GM18873 (cell line): ENCODE measurements around the gene PCP4.

Source experiments
- ATAC-seq: cut with Tn5 transposase; IDR thresholded peaks from one replicate; pipeline ENCODE4 v1.9.1; 2021; ENCODE audit warnings: mild to moderate bottlenecking, moderate library complexity, moderate number of reproducible peaks; ENCODE audit not compliant: unreplicated experiment, low FRiP score

Gene PCP4

DNA sequence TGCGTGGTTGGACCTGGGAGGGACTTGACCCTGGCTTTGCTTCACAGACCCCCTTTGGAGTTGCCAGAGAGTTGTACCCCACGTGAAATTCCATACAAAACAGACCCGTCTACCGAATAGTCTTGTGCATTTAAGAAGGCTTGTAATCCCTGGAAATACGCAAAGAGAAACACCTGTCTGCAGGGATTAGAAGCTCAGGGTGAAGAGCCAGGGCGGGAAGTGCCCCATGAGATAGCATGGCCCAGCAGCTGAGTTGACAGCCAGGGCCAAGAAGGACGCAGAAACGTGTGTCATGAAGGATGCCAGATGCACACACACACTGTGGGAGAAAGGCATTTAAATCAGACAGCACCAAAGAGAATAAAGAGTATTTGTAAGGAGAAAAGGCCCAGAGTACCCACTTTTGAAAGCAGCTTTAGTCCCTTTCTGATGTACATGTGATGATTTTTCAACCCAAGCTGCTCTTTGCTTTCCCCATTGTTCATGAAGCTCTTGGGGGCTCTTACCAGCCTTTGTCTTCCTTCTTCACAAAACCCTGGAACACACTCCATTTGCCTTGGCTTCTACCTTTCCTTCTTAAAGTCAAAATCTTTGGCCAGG, 46.6 kb downstream of the PCP4 start:
- ATAC-seq, result no peak

DNA sequence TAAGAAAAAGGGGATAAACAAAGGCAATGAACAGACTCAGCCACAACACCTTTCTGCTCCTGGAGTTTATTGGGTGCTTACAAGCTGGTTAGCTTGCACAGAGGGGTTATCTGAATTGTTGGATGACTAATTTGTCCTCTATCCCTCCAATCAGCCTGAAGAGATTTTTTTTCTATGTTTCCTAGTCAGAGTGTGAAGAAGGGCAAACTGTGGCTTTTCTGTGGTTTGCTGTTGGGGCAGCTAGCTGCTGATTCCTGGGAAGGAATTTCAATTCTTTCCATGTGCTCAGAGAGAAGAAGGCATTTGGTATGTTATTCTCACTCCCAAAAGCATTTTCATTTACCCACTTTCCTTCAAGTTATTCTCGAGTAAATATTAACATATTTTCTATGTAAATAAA, 48.6 kb downstream of the PCP4 start:
- no peak for ATAC-seq

DNA sequence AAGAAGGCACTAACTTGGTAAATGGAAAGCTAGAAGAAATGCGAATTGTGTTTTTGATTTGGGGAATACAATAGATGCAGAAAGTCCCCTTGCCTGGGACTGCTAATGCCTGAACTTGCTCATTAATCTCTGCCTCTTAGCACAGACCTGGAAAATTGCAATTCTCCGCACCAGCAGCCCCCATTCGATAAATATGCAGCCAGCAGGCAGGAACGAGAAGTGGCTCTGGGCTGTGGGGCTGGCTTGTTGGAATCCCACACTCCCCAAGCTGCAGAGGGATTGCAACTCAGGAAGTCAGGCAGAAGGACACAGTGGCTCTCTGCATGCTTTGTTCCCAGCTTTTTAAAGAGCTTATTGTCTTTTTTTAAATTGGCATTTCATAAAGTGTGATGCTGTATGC, 51.3 kb downstream of the PCP4 start:
- no peak for ATAC-seq

DNA sequence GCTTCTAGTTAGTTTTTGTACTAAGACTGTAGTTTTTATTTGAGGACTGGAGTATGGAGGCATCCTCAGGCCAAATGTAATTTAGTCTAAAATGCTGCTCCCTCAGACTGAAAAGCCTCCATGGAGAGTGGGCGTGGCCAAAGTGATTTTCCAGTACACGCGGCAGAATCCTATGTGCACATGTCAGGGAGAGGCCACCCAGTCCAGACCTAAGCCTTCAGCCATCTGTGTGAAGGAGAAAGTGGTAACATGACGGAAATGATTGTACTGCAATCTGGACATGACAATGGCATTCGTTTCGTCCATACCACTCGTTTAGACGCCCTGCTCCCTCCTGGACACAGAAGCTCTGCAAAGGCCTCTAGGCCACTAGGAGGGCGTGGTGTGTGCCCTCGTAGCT, 56.2 kb downstream of the PCP4 start:
- ATAC-seq, result no peak

DNA sequence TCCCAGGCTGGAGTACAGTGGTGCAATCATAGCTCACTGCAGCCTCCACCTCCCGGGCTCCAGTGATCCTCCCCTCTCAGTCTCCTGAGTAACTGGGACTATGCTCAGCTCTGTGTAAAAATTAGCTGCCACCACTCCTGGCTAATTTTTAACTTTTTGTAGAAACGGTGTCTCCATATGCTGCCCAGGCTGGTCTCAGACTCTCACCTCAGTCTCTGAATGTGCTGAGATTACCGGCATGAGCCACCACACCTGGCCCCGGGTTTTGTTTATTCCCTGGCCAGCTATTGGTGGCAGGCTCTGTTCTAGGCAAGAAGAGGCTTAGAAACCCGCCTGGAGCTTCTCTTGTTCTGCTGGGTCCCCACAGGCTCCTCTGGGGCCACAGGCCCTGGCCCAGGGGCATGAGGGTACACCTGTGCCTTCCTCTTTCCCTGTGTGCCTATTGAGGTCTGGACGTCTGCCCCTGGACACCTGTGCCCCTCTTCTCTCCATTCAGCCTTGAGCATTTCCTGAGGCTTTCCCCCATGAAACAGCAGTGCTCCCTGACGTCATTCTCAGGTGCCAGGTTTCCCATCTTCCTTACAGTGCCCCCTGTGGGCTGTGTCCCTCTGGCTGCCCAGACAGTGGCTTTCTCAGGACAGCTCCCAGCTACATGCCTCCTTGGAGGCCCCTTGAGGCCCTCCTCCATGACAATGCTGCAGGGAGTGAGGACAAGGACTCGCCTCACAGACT, 57.5 kb downstream of the PCP4 start:
- ATAC-seq, result no peak

DNA sequence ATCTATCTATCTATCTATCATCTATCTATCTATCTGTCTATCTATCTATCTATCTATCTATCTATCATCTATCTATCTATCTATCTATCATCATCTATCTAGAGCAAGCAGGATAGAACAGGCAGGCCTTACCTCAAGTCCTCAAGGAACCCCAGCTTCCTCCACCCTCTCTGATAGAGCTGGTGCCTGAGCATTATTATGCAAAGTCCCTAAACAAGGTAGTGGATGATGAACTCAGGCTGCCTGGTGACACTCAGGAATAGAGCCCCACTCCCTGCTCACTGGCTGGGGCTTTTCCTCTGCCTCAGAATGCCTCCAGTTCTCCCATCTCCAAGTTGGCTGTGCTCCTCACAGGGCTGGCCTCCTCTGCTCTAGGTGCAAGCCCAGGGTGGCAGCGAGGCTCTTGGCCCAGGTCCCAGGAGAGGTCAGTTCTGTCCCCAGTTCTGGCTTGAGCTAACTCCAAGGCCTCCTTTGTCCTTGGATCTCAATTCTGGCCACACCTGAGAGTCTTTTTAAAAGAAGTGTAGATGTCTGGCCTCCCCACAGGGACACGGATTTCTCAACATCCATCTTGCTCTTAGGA, 60.2 kb downstream of the PCP4 start:
- ATAC-seq, result no peak

DNA sequence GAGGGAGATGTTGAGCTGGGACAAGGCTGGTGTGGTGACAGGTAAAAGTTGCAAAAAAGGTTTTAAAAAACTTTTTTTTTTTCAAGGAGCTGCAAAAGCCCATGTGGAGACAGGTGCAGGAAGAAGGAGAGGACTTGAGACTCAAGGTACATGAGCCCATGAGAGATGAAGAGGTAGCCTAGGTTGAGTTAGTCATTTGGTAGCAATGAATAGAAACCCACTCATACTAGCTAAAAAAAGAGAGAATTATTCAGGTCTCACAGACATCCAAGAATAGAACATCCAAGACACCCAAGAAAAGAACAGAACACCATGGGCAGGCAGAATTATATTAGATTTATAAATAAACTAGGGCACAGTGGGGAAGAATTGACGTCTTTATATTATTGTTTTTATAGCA, 65.1 kb downstream of the PCP4 start:
- no peak for ATAC-seq

DNA sequence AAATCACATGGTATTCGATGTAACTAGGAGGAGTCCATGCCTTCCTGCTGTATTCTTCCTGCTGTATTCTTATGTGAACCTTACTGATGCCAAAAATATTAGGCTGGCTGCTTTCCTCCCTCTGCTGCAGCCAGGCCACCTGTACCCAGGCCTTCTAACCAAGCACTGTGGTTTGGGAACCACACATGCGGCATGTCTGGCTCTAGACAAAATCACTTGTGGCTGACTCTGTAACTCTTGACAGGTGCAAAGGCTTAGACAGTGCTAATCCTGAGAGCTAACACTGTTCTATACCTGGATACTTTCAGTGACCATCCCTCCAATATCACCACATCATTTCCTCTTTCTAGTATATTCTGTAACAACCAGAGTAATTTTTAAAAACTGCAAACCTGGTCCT, 67.7 kb downstream of the PCP4 start:
- ATAC-seq, result no peak

DNA sequence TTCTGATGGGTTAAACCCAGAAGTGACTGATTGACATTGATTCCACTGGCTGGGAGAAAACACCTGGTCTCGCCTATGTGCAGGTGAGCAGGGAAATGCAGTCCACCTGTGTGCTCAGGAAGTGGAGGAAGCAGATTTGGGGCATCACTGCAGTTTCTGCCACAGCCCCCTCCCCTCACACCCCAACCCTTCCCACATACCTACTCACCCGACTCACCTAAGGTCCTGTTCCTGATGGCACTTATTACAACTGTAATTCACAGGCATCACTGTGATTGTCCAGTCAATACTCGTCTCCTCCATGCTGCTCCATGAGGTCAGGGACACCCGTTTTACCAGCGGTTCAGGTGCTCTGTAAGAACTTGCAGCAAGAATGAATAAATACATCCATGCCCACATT, 68.5 kb downstream of the PCP4 start:
- no peak for ATAC-seq

DNA sequence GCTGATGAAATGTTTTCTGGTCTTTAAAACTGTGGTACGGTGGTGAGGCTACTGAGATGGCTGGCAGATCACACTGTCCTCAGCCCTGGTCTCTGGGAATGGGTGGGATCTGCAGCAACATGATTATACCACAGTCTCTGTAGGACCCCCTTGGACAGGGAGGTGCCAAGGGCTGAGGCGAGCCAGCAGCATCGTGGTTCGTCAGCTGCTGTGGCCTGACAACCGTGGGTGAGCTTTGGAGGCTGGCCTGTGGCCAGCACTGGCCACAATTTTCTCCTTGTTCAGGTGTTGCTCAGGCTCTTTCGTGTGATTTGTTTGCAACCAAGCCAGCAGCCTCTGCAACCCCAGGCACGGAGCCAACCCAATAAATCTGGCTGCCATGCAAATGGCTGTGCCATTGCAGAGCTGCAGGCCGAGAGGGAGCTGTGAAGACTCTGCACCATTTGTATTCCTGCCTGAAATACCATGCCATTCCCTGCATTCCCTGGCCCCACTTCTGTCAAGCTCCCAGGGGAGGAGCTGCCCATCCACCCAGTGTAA, 70.9 kb downstream of the PCP4 start:
- no peak for ATAC-seq

DNA sequence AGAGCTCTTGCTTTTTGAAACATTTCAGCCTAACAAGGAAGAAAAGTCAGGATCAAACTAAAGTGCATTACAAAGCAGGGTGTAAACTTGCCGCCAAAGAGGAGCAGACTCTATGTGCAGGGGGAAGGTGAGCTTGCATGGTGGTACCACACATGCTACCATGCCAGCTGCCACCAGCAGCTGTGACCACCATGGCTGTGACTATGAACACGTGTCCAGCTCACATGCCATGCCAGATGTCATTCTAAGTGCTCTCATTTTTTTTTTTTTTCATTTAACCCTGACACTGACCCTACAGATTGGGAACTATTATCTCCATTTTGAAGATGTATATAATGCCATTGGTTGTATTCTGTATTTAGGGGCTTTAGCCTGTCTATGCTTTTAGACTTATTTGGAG, 79.0 kb downstream of the PCP4 start:
- ATAC-seq, result no peak

DNA sequence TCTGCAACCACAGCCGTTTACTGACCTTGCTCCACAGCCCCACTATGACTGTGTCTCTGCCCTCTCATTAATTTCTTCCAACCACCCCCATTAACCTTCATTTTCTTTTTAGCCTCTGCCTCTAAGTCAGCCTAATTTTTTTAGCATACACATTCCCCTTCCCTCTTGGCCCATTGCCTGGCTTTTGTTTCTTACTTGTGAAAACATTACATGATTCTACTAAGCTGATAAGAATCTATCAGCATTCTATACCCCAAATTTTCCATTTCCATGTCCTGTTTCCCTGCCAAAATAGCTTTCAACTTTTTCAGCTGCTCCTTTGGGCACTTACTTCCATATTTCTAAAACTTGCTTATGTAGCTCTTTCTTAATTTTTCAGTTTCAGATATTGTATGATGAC, 79.8 kb downstream of the PCP4 start:
- ATAC-seq, result no peak

DNA sequence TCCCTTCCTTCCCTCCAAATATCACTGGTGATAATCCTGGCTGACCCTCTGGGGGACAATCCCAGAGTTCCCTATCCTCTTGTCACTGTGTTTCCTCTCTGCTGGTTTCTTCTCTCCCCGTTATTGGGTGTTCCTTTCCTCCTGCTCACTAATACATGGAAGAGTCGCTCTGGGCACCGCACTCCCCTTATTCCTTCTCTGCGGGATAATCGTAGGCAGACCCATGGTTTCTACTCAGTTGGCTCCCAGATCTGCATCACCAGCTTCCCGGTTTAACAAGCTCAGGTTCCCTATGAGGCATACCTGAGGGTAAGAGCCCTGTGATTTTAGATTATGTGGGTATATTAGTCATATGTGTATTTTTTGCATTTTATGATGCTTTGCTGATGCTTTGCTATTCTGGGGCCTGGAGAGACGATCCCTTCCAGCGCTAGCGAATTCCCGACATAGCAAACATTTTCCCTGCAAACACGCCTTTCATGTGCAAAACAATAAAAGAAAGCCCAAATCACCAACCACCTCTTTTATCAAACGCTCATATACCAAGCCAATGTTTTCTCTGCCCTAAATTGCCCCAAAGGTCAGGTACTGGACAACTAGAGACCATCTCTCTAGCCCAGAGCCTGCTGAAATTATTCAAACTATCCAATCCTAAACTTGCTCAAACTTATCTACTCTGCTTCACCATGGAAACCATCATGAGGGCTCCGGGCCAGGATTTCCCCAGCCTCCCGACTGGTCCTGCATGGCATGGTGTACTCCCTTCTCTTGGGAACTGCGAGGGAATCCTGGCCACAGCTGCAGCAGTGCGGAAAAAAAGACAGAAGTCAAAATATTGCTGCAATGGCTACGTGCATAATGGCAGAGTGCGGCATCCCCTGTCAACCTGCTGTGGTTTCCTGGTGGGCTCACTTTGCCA, 84.2 kb downstream of the PCP4 start:
- no peak for ATAC-seq

DNA sequence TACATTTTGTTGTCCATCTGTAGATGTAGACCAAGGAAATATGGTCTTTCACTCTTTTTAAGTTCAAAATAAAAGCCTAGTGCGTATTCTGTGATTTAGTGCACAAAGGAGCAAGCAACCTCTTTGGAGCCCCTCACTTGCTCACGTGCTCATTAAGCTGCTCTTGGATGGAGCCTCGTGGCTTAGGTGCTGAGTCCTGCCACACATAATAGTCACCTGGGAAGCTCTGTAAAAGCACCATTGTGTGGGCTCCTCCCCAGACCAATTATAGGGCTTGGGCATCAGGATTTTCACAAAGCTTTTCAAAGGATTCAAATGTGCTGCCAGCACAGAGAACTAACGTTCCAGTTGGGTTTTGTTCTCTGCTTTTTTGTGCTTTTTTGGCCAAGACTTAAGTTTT, 85.0 kb downstream of the PCP4 start:
- no peak for ATAC-seq

DNA sequence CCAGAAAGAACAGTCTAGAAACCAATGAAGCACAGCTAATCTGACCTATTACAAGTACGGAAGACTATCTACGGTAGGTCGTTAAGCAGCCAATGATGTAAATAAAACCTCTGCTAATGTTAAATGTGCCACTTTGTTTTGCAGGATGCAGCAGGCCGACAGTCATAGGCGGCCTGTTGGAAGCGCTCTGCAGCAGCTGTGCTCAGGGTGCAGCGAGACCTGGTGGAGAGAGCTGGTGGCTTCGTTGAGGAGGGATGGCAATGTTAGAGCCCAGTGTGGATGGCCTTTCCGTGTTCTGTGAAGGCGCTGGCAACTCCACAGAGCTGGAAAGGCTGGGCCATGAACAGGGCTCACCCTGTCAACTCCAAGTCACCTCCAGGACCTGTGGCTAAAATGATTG, 87.3 kb downstream of the PCP4 start:
- no peak for ATAC-seq

DNA sequence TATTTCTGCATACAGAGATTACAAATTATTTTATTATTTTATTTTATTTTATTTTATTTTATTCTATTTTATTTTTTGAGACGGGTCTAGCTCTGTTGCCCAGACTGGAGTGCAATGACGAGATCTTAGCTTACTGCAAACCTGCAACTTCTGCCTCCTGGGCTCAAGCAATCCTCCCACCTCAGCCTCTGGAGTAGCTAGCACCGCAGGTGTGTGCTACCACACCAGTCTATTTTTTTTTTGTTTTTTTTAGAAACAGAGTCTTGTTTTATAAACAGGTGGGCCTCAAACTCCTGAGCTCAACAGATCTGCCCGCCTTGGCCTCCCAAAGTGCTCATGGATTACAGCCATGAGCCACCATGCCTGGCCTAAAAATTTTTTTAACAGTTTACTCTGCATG, 88.1 kb downstream of the PCP4 start:
- no peak for ATAC-seq

DNA sequence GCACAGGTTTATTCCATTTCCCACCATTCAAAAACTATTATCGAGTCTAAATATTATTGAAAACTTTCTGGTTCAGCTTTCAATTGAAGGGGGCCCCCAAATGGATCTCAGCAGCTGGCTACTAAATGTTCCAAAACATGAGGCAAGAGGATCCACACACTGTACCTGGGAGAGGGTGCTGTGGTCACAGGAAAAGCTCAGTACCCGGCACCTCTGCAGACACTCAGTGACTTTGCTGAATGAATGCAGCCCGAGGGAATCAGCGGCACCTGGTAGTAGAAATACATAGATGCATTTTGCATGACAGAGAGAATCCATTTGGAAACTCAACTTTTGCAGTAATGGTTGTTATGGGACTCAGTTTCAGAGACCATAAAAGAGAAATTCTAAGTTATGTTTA, 89.3 kb downstream of the PCP4 start:
- no peak for ATAC-seq

DNA sequence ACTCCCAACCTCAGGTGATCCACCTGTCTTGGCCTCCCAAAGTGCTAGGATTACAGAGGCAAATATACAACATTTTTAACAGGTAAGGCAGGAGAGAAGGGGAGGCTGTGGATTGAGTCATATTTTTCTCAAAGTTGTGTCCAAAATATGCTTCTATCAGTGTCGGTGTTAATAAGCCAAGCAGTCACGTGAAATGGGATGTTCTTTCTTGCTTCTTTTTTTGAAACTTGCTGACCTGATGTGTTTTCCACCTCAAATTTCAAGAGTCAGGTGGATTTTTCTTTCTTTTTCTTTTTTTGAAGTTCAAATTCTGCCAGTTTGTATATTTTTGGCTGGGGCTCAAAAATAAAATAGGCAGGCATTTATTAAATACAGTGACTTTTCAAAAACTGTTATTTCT, 91.5 kb downstream of the PCP4 start:
- no peak for ATAC-seq

DNA sequence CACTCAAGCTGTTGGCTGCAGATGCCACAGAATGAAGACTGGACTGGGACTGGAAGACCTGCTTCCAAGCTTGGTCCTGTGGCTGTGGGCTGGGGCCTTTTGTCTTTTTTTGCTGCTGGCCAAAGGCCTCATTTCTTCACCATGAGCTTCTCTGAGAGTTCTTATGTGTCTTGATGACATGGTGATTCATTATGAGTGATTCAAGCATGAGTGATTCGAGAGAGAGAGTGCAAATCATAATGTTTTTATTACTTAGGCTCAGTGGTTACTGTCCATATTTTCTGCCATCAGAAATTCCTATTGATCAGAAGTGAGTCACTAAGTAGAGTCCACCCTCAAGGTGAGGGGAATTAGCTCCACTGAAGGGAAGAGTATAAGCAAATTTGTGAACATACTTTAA, 94.0 kb downstream of the PCP4 start:
- ATAC-seq, result no peak

DNA sequence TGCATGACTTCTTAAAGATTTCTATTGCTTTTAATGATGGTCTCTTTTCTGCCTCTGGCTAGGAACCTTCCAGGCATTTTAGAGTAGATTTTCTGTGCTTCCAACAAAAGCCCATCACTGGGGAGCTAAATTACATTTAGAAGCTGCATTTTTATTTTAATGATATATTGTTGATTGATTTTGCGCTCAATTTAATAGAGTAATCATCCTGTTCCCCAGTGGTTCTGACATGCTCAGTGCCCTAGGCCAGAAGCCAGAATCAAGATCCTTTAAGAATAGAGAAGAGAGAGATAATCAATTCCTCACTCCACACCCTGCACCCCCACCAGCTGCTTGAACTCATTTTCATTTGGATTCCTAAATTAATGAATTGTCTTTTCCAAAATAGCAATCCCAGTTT, 97.8 kb downstream of the PCP4 start:
- no peak for ATAC-seq

DNA sequence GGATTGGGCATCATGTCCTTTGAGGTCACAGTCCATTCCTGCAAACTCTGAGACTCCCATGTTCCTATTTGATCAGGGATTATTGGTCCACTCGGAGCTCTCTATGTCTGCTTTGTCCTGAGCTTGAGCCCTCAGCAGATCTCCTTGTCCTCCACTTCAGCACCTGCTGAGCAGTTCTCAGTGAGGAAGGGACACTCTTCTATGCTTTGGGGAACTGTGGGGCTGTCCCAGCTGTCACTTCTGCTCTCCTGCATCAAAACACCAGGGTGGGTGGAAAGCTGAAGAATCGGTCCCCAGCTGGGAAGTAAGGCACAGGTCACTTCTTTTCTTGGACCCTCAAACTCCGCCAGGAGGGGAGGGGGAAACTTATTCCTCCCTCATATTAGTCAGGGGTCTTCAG, 99.5 kb downstream of the PCP4 start:
- ATAC-seq, result no peak
